Brain (organoid and tissue), 1 donor: ENCODE results near the gene TSR2. TPM values are rescaled to one million over a fixed set of nuclear protein-coding genes. Genes with fewer than 3 reads are reported as not detected.

ENCODE experiments used
- polyA plus RNA-seq: library from polyadenylated mRNA; stranded (reverse); fragments of 350-450 nt; fragmentation: Illumina TruSeq; extraction: RNeasy Lipid Tissue Mini Kit (QIAGEN cat#74804); gene quantifications from one replicate; pipeline ENCODE4 v1.2.3, GENCODE V29; 2015; ENCODE audit warnings: low read depth, low replicate concordance; ENCODE audit not compliant: insufficient read depth

Gene TSR2
- polyA plus RNA-seq, 1 donor from 2014 or later, result 98.8 TPM

Other genes with a start within 250 kb of the TSR2 start
- gene WNK3, start 82.4 kb upstream of the TSR2 start, polyA plus RNA-seq, result 0.59 TPM
- gene FGD1, start 55.8 kb downstream of the TSR2 start, polyA plus RNA-seq, result 17.4 TPM
- gene GNL3L, start 89.8 kb downstream of the TSR2 start, polyA plus RNA-seq, result 10.2 TPM